ENCODE results near the gene ATPAF2.

Gene ATPAF2

GRCh38 chr17:18016426-18016825 lies 22.5 kb downstream of the ATPAF2 start:
- no peaks in the 10 kb centered on the region for H3K4me1 ChIP-seq (ENCODE audit: insufficient read depth, low read length)
- no peaks in the 10 kb centered on the region for H3K27me3 ChIP-seq (ENCODE audit: insufficient read depth, low read length)
- peaks cover 5% of the 10 kb centered on the region for H3K36me3 ChIP-seq (ENCODE audit: insufficient read depth, low read length)
- peaks cover 1% of the 10 kb centered on the region for H3K9me3 ChIP-seq (ENCODE audit: low read length)
- H3K4me3 ChIP-seq (ENCODE audit: low read length), result no peak overlapping the region
- no peak overlapping the region for H2AFZ ChIP-seq (ENCODE audit: low read depth, low read length)

DNA sequence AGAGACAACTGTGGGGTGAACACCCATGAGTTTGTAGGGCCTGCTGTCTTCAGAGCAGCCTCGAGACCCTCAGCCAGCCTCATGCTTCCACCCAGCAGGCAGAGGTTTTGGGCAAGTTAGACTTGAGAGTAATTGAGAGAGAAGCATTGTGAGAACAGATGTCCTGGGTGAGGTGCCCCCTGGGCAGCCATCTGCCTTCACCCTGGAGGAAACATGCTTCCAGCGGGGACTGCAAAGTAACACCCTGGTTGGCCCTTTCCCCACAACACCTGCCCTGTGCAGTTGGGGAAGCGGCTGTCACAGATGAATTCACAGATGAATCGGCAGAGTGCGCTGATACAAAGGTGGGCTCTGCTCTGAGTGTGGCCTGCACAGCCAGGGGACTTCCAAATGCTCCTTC lies 23.4 kb downstream of the ATPAF2 start:
- no peak overlapping the region for H2AFZ ChIP-seq (ENCODE audit: low read depth, low read length)
- no peaks in the 10 kb centered on the region for H3K27me3 ChIP-seq (ENCODE audit: insufficient read depth, low read length)
- no peaks in the 10 kb centered on the region for H3K4me1 ChIP-seq (ENCODE audit: insufficient read depth, low read length)
- peaks cover 3% of the 10 kb centered on the region for H3K9me3 ChIP-seq (ENCODE audit: low read length)
- peaks cover 6% of the 10 kb centered on the region for H3K36me3 ChIP-seq (ENCODE audit: insufficient read depth, low read length)
- H3K4me3 ChIP-seq (ENCODE audit: low read length), result no peak overlapping the region

- peaks cover 6% of the 10 kb centered on the region for H3K36me3 ChIP-seq (ENCODE audit: insufficient read depth, low read length)
- H3K4me1 ChIP-seq (ENCODE audit: insufficient read depth, low read length), result no peaks in the 10 kb centered on the region
- no peak overlapping the region for H3K4me3 ChIP-seq (ENCODE audit: low read length)
- no peaks in the 10 kb centered on the region for H3K27me3 ChIP-seq (ENCODE audit: insufficient read depth, low read length)
- no peak overlapping the region for H2AFZ ChIP-seq (ENCODE audit: low read depth, low read length)
- H3K9me3 ChIP-seq (ENCODE audit: low read length), result peaks cover 7% of the 10 kb centered on the region
Measured at GRCh38 chr17:18014006-18014405, 25.0 kb downstream of the ATPAF2 start.

GRCh38 chr17:18011286-18011685 lies 27.7 kb downstream of the ATPAF2 start:
- peaks cover 7% of the 10 kb centered on the region for H3K9me3 ChIP-seq (ENCODE audit: low read length)
- H3K36me3 ChIP-seq (ENCODE audit: insufficient read depth, low read length), result peaks cover 4% of the 10 kb centered on the region
- no peaks in the 10 kb centered on the region for H3K27me3 ChIP-seq (ENCODE audit: insufficient read depth, low read length)
- H3K4me1 ChIP-seq (ENCODE audit: insufficient read depth, low read length), result no peaks in the 10 kb centered on the region
- H3K4me3 ChIP-seq (ENCODE audit: low read length), result no peak overlapping the region
- H2AFZ ChIP-seq (ENCODE audit: low read depth, low read length), result no peak overlapping the region

DNA sequence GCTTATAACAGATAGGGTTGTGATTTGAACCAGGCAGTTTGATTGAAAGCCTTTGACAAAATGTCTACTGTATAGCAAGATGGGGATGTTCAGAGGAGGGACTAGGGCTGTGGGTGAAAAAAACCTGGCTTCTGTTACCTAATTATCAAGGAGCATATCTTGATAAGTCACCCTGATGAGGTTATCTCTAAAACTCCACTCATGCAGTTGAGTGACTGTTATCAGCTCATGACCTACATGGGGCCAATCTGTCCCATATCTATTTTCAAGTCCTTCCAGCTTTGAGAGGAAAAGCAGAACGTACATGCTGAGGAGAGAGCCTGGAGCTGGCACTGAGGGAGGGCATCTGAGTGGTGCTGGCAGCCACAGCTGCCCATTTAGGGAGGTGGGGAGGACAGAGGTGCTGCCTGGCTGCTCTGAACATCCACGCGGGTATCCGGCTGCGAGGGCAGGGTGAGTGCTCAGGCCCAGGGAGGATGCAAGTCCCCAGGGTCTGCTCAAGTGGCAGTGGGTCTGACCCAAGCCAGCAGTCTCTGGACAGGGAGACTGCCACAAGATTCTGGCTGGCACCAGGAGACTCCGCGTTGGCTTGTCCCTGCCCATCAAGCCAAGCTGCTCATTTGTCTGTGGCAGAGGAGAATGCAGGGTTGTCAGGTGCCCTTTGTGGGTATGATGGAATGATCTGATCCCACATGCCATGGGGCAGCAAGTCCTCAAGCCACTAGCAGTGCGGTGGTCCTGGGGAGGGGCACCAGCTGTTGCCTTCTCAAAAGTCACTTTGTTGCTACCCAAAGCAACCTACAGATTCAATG lies 29.2 kb downstream of the ATPAF2 start:
- Histone ChIP-seq H3K9me3 (ENCODE audit: low read length) (peaks cover 7% of the 10 kb centered on the region), H3K36me3 (ENCODE audit: insufficient read depth, low read length) (peaks cover 2% of the 10 kb centered on the region), H3K4me3 (ENCODE audit: low read length) (no peak overlapping the region), H3K4me1 (ENCODE audit: insufficient read depth, low read length) (no peaks in the 10 kb centered on the region), H2AFZ (ENCODE audit: low read depth, low read length) (no peak overlapping the region), H3K27me3 (ENCODE audit: insufficient read depth, low read length) (no peaks in the 10 kb centered on the region)

GRCh38 chr17:18008496-18009268 lies 30.3 kb downstream of the ATPAF2 start:
- H3K36me3 ChIP-seq (ENCODE audit: insufficient read depth, low read length), result peaks cover 2% of the 10 kb centered on the region
- H2AFZ ChIP-seq (ENCODE audit: low read depth, low read length), result no peak overlapping the region
- H3K27me3 ChIP-seq (ENCODE audit: insufficient read depth, low read length), result no peaks in the 10 kb centered on the region
- H3K9me3 ChIP-seq (ENCODE audit: low read length), result peaks cover 7% of the 10 kb centered on the region
- no peaks in the 10 kb centered on the region for H3K4me1 ChIP-seq (ENCODE audit: insufficient read depth, low read length)
- H3K4me3 ChIP-seq (ENCODE audit: low read length), result no peak overlapping the region

- Histone ChIP-seq H3K9me3 (ENCODE audit: low read length) (peaks cover 7% of the 10 kb centered on the region), H3K4me3 (ENCODE audit: low read length) (no peak overlapping the region), H3K27me3 (ENCODE audit: insufficient read depth, low read length) (no peaks in the 10 kb centered on the region), H3K4me1 (ENCODE audit: insufficient read depth, low read length) (no peaks in the 10 kb centered on the region), H2AFZ (ENCODE audit: low read depth, low read length) (no peak overlapping the region), H3K36me3 (ENCODE audit: insufficient read depth, low read length) (peaks cover 2% of the 10 kb centered on the region)
Measured at GRCh38 chr17:18006495-18007239, 32.3 kb downstream of the ATPAF2 start.

GRCh38 chr17:18005496-18005895 lies 33.5 kb downstream of the ATPAF2 start:
- peaks cover 2% of the 10 kb centered on the region for H3K9me3 ChIP-seq (ENCODE audit: low read length)
- no peak overlapping the region for H2AFZ ChIP-seq (ENCODE audit: low read depth, low read length)
- no peaks in the 10 kb centered on the region for H3K36me3 ChIP-seq (ENCODE audit: insufficient read depth, low read length)
- no peaks in the 10 kb centered on the region for H3K4me1 ChIP-seq (ENCODE audit: insufficient read depth, low read length)
- no peaks in the 10 kb centered on the region for H3K27me3 ChIP-seq (ENCODE audit: insufficient read depth, low read length)
- no peak overlapping the region for H3K4me3 ChIP-seq (ENCODE audit: low read length)

- no peaks in the 10 kb centered on the region for H3K27me3 ChIP-seq (ENCODE audit: insufficient read depth, low read length)
- H2AFZ ChIP-seq (ENCODE audit: low read depth, low read length), result no peak overlapping the region
- no peaks in the 10 kb centered on the region for H3K9me3 ChIP-seq (ENCODE audit: low read length)
- peaks cover 3% of the 10 kb centered on the region for H3K4me1 ChIP-seq (ENCODE audit: insufficient read depth, low read length)
- H3K36me3 ChIP-seq (ENCODE audit: insufficient read depth, low read length), result no peaks in the 10 kb centered on the region
- H3K4me3 ChIP-seq (ENCODE audit: low read length), result no peak overlapping the region
Measured at GRCh38 chr17:18004884-18005305, 34.1 kb downstream of the ATPAF2 start.

DNA sequence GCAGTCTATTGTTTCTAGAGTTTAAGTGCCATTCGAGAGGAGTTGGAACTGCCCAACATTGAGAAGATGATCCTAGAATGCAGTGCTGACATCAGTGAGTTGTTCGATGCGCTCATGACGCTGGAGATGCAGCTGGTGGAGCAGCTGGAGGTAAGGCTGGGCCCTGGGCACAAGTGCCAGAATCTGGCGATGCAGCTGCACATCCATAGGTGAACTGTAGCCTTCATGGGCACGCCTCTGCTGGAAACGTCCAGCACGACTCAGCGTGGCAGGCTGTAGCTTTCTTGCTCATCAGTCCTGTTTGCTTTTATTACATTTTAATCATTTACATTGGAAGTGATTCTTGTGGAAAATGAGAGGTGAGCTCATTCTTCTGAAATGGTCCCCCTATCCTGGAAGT lies 34.6 kb downstream of the ATPAF2 start:
- Histone ChIP-seq H3K9me3 (ENCODE audit: low read length) (no peaks in the 10 kb centered on the region), H2AFZ (ENCODE audit: low read depth, low read length) (no peak overlapping the region), H3K27me3 (ENCODE audit: insufficient read depth, low read length) (no peaks in the 10 kb centered on the region), H3K4me3 (ENCODE audit: low read length) (no peak overlapping the region), H3K4me1 (ENCODE audit: insufficient read depth, low read length) (peaks cover 3% of the 10 kb centered on the region), H3K36me3 (ENCODE audit: insufficient read depth, low read length) (no peaks in the 10 kb centered on the region)

GRCh38 chr17:18002171-18002570 lies 36.8 kb downstream of the ATPAF2 start:
- Histone ChIP-seq H3K4me3 (ENCODE audit: low read length) (no peak overlapping the region), H3K9me3 (ENCODE audit: low read length) (no peaks in the 10 kb centered on the region), H3K27me3 (ENCODE audit: insufficient read depth, low read length) (no peaks in the 10 kb centered on the region), H3K4me1 (ENCODE audit: insufficient read depth, low read length) (peaks cover 3% of the 10 kb centered on the region), H3K36me3 (ENCODE audit: insufficient read depth, low read length) (no peaks in the 10 kb centered on the region), H2AFZ (ENCODE audit: low read depth, low read length) (no peak overlapping the region)

GRCh38 chr17:18000030-18000408 lies 38.9 kb downstream of the ATPAF2 start:
- no peak overlapping the region for H2AFZ ChIP-seq (ENCODE audit: low read depth, low read length)
- H3K4me1 ChIP-seq (ENCODE audit: insufficient read depth, low read length), result peaks cover 3% of the 10 kb centered on the region
- H3K4me3 ChIP-seq (ENCODE audit: low read length), result no peak overlapping the region
- H3K9me3 ChIP-seq (ENCODE audit: low read length), result no peaks in the 10 kb centered on the region
- H3K27me3 ChIP-seq (ENCODE audit: insufficient read depth, low read length), result no peaks in the 10 kb centered on the region
- H3K36me3 ChIP-seq (ENCODE audit: insufficient read depth, low read length), result no peaks in the 10 kb centered on the region
